Amniotic epithelial cell (primary cell): ENCODE results near the gene ANKRD42.

Experiments
- DNase-seq: peaks from one replicate; pipeline ENCODE4 v3.0.0-alpha.2; 2010; ENCODE audit warnings: low read depth

The ANKRD42 gene

DNA sequence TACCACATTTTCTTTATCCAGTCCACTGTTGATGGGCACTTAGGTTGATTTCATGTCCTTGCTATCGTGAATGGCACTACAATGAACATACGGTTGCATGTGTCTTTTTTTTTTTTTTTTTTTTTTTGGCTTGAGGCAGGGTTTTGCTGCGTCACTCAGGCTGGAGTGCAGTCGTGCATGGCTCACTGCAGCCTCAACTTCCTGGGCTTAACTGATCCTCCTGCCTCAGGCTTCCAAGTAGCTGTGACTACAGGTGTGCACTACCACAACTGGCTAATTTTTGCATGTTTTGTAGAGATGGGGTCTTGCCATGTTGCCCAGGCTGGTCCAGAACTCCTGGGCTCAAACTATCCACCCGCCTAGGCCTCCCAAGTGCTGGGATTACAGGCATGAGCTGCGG is 94.1 kb downstream of the ANKRD42 start:
- no peak for DNase-seq

DNA sequence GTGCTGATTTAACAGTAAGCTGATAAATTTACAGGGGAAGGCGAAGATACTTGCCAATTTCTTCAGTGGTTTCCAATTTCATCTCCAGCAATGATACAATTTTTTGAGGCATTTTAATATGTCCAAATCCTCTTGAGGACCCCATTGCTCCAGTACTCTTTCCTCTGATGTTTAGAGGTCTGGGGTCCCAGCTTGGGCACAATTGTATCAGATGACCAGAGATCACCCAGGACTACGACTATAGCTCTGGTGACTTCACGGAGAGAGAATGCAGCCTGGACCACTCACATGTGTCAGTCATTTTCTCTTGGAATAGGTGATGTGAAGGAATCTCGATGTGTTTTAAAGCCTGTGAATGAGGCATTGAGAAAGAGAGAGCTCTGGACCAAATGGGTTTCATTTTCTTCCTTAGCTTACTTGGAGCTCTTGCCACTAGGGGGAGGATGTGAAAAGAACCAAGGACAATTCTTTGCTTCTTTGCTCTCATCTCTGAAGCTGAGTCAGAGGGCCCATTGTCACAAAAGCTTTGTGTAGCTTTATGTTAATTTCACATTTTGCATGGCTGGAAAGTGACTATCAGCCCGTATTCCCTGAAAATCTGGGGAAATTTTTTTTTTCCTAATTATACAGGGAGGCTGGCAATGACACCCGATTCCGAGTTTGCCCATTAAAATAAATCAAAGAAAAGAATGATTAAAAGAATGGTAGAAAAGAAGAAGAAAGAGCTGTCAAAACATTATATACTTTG is 99.4 kb downstream of the ANKRD42 start:
- DNase-seq: peak; percentile 72

DNA sequence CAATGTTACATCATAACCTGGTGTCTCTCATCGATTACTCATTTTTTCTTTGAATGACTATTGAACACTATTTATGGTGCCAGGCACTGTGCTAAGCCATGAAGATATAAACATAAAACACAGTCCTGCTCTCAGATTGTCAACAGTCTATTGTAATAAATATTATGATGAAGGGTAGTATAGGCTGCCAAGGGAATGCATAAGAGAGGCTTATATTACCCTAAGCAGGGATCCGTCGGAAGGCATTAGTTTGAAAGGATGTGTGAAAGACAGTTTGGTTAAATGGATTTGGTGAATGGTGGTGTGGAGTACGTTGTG is 99.9 kb downstream of the ANKRD42 start:
- DNase-seq: no peak

DNA sequence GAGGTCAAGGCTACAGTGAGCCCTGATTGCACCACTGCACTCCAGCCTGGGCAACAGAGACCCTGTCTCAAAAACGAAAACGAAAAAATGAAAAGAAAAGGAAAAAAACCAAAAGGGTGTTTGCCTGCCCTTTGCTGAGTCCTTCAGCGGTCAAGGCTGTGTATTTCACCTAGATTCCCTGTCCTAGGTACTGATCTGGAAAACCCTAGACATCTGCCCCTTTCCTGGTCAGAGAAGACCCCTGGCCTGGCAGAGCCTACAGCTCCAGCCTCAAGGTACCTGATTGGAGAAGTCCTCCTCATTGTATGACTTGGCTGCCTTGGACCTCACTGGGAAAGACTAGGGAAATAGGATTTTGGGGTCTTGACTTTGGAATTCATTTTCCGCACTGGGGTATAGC is 100.7 kb downstream of the ANKRD42 start:
- no peak for DNase-seq
